ENCODE results near the gene PPP2R5E.

PPP2R5E gene

DNA sequence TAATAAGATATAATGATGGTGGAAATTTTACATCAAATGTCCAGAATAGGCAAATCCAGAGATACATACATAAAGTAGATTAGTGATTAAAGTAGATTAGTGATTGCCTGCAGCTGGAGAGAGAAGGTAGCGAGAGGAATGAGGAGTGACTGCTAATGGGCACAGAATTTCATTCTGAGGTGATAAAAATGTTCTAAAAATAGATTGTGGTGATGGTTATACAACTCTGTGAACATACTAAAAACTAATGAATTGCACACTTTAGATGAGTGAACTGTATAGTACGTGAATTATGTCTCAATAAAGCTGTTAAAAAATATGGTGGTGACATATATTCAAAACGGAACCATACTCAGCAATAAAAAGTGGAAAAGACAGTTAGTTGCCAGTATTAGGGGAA lies 41.7 kb downstream of the PPP2R5E start:
- TF ChIP-seq, protein P1, sequence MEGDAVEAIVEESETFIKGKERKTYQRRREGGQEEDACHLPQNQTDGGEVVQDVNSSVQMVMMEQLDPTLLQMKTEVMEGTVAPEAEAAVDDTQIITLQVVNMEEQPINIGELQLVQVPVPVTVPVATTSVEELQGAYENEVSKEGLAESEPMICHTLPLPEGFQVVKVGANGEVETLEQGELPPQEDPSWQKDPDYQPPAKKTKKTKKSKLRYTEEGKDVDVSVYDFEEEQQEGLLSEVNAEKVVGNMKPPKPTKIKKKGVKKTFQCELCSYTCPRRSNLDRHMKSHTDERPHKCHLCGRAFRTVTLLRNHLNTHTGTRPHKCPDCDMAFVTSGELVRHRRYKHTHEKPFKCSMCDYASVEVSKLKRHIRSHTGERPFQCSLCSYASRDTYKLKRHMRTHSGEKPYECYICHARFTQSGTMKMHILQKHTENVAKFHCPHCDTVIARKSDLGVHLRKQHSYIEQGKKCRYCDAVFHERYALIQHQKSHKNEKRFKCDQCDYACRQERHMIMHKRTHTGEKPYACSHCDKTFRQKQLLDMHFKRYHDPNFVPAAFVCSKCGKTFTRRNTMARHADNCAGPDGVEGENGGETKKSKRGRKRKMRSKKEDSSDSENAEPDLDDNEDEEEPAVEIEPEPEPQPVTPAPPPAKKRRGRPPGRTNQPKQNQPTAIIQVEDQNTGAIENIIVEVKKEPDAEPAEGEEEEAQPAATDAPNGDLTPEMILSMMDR (IDR thresholded peaks at IDR 0.05; ENCODE audit: low read depth, low read length) = no peak
- DNase-seq (ENCODE audit: extremely low read depth, low read depth) = no peak

DNA sequence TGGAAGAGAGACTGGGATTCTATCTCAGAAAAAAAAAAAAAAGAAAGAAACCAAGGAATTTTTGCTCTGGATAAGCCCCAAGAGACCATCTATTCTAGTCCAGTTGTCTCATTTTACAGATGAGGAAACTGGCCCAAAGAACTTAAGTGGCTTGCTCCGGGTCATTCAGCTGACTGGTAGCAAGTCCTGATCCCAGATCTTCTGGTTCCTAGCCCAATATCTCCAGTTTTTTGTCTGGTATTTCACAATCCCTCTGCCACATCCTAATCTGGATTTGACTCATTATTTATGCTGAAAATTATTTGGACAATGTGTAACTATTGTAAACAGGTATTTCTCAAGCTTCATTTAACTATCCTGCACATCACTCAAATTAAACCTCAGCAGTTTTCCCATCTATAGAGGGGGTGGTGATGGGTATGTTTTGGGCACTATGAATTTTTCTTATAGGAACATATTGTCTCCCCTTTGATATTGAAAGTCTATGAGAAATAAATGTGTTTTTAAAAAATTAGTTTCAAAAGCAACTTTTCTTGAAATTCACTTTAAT lies 43.4 kb downstream of the PPP2R5E start:
- peak; percentile 90 for DNase-seq (ENCODE audit: extremely low read depth, low read depth)
- TF ChIP-seq, protein P1 (IDR thresholded peaks at IDR 0.05; ENCODE audit: low read depth, low read length) = no peak

- DNase-seq (ENCODE audit: extremely low read depth, low read depth) = no peak
- TF ChIP-seq, protein P1 (IDR thresholded peaks at IDR 0.05; ENCODE audit: low read depth, low read length) = no peak
Observed at GRCh38 chr14:63496837-63497400, 46.3 kb downstream of the PPP2R5E start.

GRCh38 chr14:63493246-63493645 lies 49.9 kb downstream of the PPP2R5E start:
- TF ChIP-seq, protein P1 (IDR thresholded peaks at IDR 0.05; ENCODE audit: low read depth, low read length) = peak; percentile 3
- DNase-seq (ENCODE audit: extremely low read depth, low read depth) = no peak

- peak; percentile 29 for DNase-seq (ENCODE audit: extremely low read depth, low read depth)
- TF ChIP-seq, protein P1 (IDR thresholded peaks at IDR 0.05; ENCODE audit: low read depth, low read length) = no peak
Observed at GRCh38 chr14:63492391-63492790, 50.8 kb downstream of the PPP2R5E start.

- TF ChIP-seq, protein P1 (IDR thresholded peaks at IDR 0.05; ENCODE audit: low read depth, low read length) = no peak
- no peak for DNase-seq (ENCODE audit: extremely low read depth, low read depth)
Observed at GRCh38 chr14:63487724-63488123, 55.5 kb downstream of the PPP2R5E start.

- DNase-seq (ENCODE audit: extremely low read depth, low read depth) = no peak
Observed at GRCh38 chr14:63486738-63487137, 56.4 kb downstream of the PPP2R5E start.

More at GRCh38 chr14:63486738-63487137, 56.4 kb downstream of the PPP2R5E start:
- TF ChIP-seq, protein P1 (IDR thresholded peaks at IDR 0.05; ENCODE audit: low read depth, low read length) = no peak
